ENCODE data around the gene POLR3C.
A peak's percentile ranks its signal among the peaks of the same experiment; 100 is the strongest.

The POLR3C gene

GRCh38 chr1:145874646-145875045, 50.6 kb downstream of the POLR3C start:
- DNase-seq, result no peak

- DNase-seq, result no peak
Measured at GRCh38 chr1:145877923-145878486, 54.0 kb downstream of the POLR3C start.

GRCh38 chr1:145878724-145879123, 54.7 kb downstream of the POLR3C start:
- DNase-seq, result no peak

- no peak for DNase-seq
Measured at GRCh38 chr1:145879775-145880174, 55.8 kb downstream of the POLR3C start.

GRCh38 chr1:145884675-145885074, 60.7 kb downstream of the POLR3C start:
- peak; percentile 65 for DNase-seq

- peak; percentile 38 for DNase-seq
Measured at GRCh38 chr1:145885738-145886287, 61.8 kb downstream of the POLR3C start, which contains the start of gene ANKRD35. TSS of gene ANKRD35 (minus strand) at chr1:145885866. CDS start at chr1:145885758, 108 bp downstream.

GRCh38 chr1:145886390-145886789, 62.4 kb downstream of the POLR3C start:
- DNase-seq, result no peak

- no peak for DNase-seq
Measured at GRCh38 chr1:145886816-145887215, 62.8 kb downstream of the POLR3C start.

- DNase-seq, result no peak
Measured at GRCh38 chr1:145887631-145888030, 63.6 kb downstream of the POLR3C start.

- DNase-seq, result no peak
Measured at GRCh38 chr1:145889722-145890121, 65.7 kb downstream of the POLR3C start.

- peak; percentile 31 for DNase-seq
Measured at GRCh38 chr1:145891143-145891542, 67.1 kb downstream of the POLR3C start.

- peak; percentile 100 for DNase-seq
Measured at GRCh38 chr1:145891587-145892485, 67.8 kb downstream of the POLR3C start.

GRCh38 chr1:145892486-145893087, 68.6 kb downstream of the POLR3C start:
- peak; percentile 51 for DNase-seq

- no peak for DNase-seq
Measured at GRCh38 chr1:145893306-145894055, 69.5 kb downstream of the POLR3C start.

All from fibroblast of upper back skin (primary cell).